WERI-Rb-1 (cell line): ENCODE results near the gene PCDHGC4.

Experiments used
- DNase-seq: peaks from one replicate; pipeline ENCODE4 v3.0.0-alpha.2; 2020
- H3K27ac ChIP-seq: fragments of 250-450 bp; sonication (Bioruptor Pico); 2 replicates; pipeline ENCODE4 v1.5.1; 2020; ENCODE audit warnings: mild to moderate bottlenecking, moderate library complexity
- H3K27me3 ChIP-seq: fragments of 250-450 bp; sonication (Bioruptor Pico); 2 replicates; pipeline ENCODE4 v1.5.1; 2021; ENCODE audit warnings: mild to moderate bottlenecking, low read depth, moderate library complexity; ENCODE audit not compliant: insufficient read depth, severe bottlenecking
- H3K36me3 ChIP-seq: fragments of 250-450 bp; sonication (Bioruptor Pico); 2 replicates; pipeline ENCODE4 v1.5.1; 2020; ENCODE audit warnings: mild to moderate bottlenecking, moderate library complexity
- H3K4me3 ChIP-seq: 2 replicates; pipeline ENCODE4 v1.5.1; 2011; ENCODE audit warnings: low read depth, mild to moderate bottlenecking, control low read depth, low read length
- H3K9me3 ChIP-seq: fragments of 250-450 bp; sonication (Bioruptor Pico); 2 replicates; pipeline ENCODE4 v1.5.1; 2021; ENCODE audit warnings: mild to moderate bottlenecking, moderate library complexity; ENCODE audit not compliant: severe bottlenecking
- CTCF ChIP-seq: IDR thresholded peaks from 2 replicates; pipeline ENCODE4 v1.5.1; 2011; ENCODE audit warnings: low read depth, mild to moderate bottlenecking, control low read depth, inconsistent platforms, low read length

PCDHGC4 gene

GRCh38 chr5:141518618-141519015 lies 33.8 kb downstream of the PCDHGC4 start:
- Histone ChIP-seq H3K27ac (no peak overlapping the region), H3K4me3 (no peak overlapping the region), H3K9me3 (peaks cover 2% of the 10 kb centered on the region), H3K36me3 (peaks cover 59% of the 10 kb centered on the region), H3K27me3 (no peaks in the 10 kb centered on the region)
- TF ChIP-seq CTCF = no peak
- no peak for DNase-seq

- Histone ChIP-seq H3K27ac (no peak overlapping the region), H3K36me3 (peaks cover 68% of the 10 kb centered on the region), H3K4me3 (no peak overlapping the region), H3K9me3 (peaks cover 2% of the 10 kb centered on the region), H3K27me3 (no peaks in the 10 kb centered on the region)
- TF ChIP-seq CTCF = no peak
- no peak for DNase-seq
Measured at GRCh38 chr5:141519605-141520565, 35.1 kb downstream of the PCDHGC4 start.

GRCh38 chr5:141521244-141521781 lies 36.5 kb downstream of the PCDHGC4 start:
- Histone ChIP-seq H3K27ac (no peak overlapping the region), H3K36me3 (peaks cover 77% of the 10 kb centered on the region), H3K27me3 (no peaks in the 10 kb centered on the region), H3K4me3 (no peak overlapping the region), H3K9me3 (peaks cover 2% of the 10 kb centered on the region)
- DNase-seq = no peak
- TF ChIP-seq CTCF = no peak

GRCh38 chr5:141522301-141522700 lies 37.5 kb downstream of the PCDHGC4 start:
- Histone ChIP-seq H3K4me3 (no peak overlapping the region), H3K9me3 (peaks cover 2% of the 10 kb centered on the region), H3K36me3 (peaks cover 76% of the 10 kb centered on the region), H3K27ac (no peak overlapping the region), H3K27me3 (no peaks in the 10 kb centered on the region)
- no peak for TF ChIP-seq CTCF
- DNase-seq = no peak

- H3K36me3 ChIP-seq = peaks cover 84% of the 10 kb centered on the region
- no peak for DNase-seq
- TF ChIP-seq CTCF = no peak
Measured at GRCh38 chr5:141523991-141524390, 39.2 kb downstream of the PCDHGC4 start.

More at GRCh38 chr5:141523991-141524390, 39.2 kb downstream of the PCDHGC4 start:
- Histone ChIP-seq H3K27me3 (no peaks in the 10 kb centered on the region), H3K4me3 (no peak overlapping the region), H3K9me3 (peaks cover 2% of the 10 kb centered on the region), H3K27ac (no peak overlapping the region)
